CD4-positive, CD25-positive, alpha-beta regulatory T cell (primary cell): ENCODE data around the gene HMCN1. TPM values are rescaled to one million over a fixed set of nuclear protein-coding genes. Genes with fewer than 3 reads are reported as not detected.
"Not testable (repeated sequence)": the region's sequence is repeated elsewhere in the genome, so short reads cannot be mapped to it uniquely, and the experiment has no call there.

Experiments used
- ATAC-seq, 2 donors: fragments of 150-1000 bp; cut with Tn5 transposase; one replicate each; pipeline ENCODE4 v1.10.0; 2021; ENCODE audit warnings: low read depth in 2 of 2, moderate number of reproducible peaks in 2 of 2, moderate library complexity in 1 of 2
- DNase-seq, 3 donors: peaks; one replicate each; pipeline versions ENCODE4 v3.0.0 to v3.0.0-alpha.2; 2012 to 2022; ENCODE audit warnings: mixed read lengths in 1 of 3
- H3K27ac ChIP-seq: one replicate; pipeline ENCODE4 v1.7.0; 2013; ENCODE audit warnings: mild to moderate bottlenecking, low read length; ENCODE audit not compliant: insufficient read depth, poor library complexity, severe bottlenecking
- H3K27me3 ChIP-seq: one replicate; pipeline ENCODE4 v1.7.0; 2013; ENCODE audit warnings: low read length; ENCODE audit not compliant: control insufficient read depth, insufficient read depth
- H3K36me3 ChIP-seq: one replicate; pipeline ENCODE4 v1.7.0; 2013; ENCODE audit warnings: mild to moderate bottlenecking, low read length, moderate library complexity; ENCODE audit not compliant: control insufficient read depth, insufficient read depth
- H3K4me1 ChIP-seq: 2 replicates; pipeline ENCODE4 v1.7.0; 2013; ENCODE audit warnings: mild to moderate bottlenecking, low read length; ENCODE audit not compliant: insufficient read depth, control insufficient read depth, poor library complexity, severe bottlenecking
- H3K4me3 ChIP-seq: one replicate; pipeline ENCODE4 v1.7.0; 2013; ENCODE audit warnings: low read depth, mild to moderate bottlenecking, low read length, moderate library complexity
- H3K9me3 ChIP-seq, 2 experiments: 1 replicate in 1 of 2; 2 replicates in 1 of 2; pipeline ENCODE4 v1.7.0; 2013; ENCODE audit warnings: low read length in 2 of 2, mild to moderate bottlenecking in 1 of 2, moderate library complexity in 1 of 2; ENCODE audit not compliant: control insufficient read depth in 2 of 2
- H3K27ac Mint-ChIP-seq, 3 donors: one replicate each; pipeline ENCODE4 v1.8.0; 2020 to 2022; ENCODE audit warnings: mild to moderate bottlenecking in 3 of 3, mixed read lengths in 3 of 3, moderate library complexity in 2 of 3
- H3K27me3 Mint-ChIP-seq: one replicate; pipeline ENCODE4 v1.8.0; 2022; ENCODE audit warnings: mild to moderate bottlenecking, mixed read lengths
- H3K36me3 Mint-ChIP-seq: one replicate; pipeline ENCODE4 v1.8.0; 2020; ENCODE audit warnings: mixed read lengths
- H3K4me1 Mint-ChIP-seq, 4 donors: one replicate each; pipeline ENCODE4 v1.8.0; 2020 to 2022; ENCODE audit warnings: mixed read lengths in 4 of 4, mild to moderate bottlenecking in 1 of 4
- H3K4me3 Mint-ChIP-seq, 4 donors: one replicate each; pipeline ENCODE4 v1.8.0; 2020 to 2022; ENCODE audit warnings: mild to moderate bottlenecking in 4 of 4, mixed read lengths in 4 of 4, moderate library complexity in 3 of 4
- H3K9me3 Mint-ChIP-seq, 7 donors: one replicate each; pipeline ENCODE4 v1.8.0; 2020 to 2022; ENCODE audit warnings: mixed read lengths in 7 of 7, mild to moderate bottlenecking in 3 of 7, moderate library complexity in 2 of 7
- polyA plus RNA-seq, 4 donors: library from polyadenylated mRNA; unstranded; fragments of 300-500 nt; fragmentation: Illumina TruSeq; gene quantifications; one replicate each; pipeline ENCODE4 v1.2.3, GENCODE V29; 2021
- total RNA-seq: library from RNA; stranded (reverse); gene quantifications from one replicate; pipeline ENCODE4 v1.2.3, GENCODE V29; 2022

Gene HMCN1
- total and polyA plus RNA-seq, 5 donors from 2014 or later: 0.07 to 0.81 (median 0.58) TPM; not detected in 1

DNA sequence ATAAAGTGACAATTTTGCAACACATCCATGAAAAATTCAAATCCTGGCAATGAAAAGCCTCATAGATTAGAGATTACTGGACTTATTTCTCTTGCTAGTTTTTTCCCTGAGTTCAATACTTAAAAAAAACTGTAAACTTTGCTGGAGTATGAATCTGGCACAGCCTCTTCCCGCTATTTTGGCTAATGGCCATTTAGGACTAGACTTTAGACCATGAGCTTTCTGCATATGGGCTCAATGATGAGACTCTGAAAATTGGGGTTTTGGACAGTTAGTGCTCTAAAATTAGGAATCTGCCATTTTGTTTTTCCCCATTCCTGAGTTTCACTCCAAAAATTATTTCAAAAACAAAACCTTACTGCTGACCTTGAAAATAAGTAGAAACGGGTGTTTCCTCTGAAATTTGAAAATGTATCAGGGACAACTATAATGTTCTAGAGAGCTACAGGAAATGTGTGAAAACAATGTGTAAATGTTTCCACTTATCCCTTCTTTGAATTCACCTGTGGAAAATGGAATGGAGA lies 137.5 kb downstream of the HMCN1 start:
- Mint-ChIP-seq H3K4me3 (no peak overlapping the region), H3K27me3 (no peaks in the 10 kb centered on the region), H3K27ac (no peak overlapping the region), H3K9me3 (peaks cover 0 to 4% (median 0%) of the 10 kb centered on the region in 7 donors), H3K4me1 (no peaks in the 10 kb centered on the region), H3K36me3 (peaks cover 5% of the 10 kb centered on the region)
- Histone ChIP-seq H3K27me3 (no peaks in the 10 kb centered on the region), H3K4me3 (no peak overlapping the region), H3K9me3 (no peaks in the 10 kb centered on the region), H3K27ac (no peak overlapping the region), H3K36me3 (no peaks in the 10 kb centered on the region), H3K4me1 (no peaks in the 10 kb centered on the region)
- no peak for ATAC-seq
- no peak for DNase-seq

DNA sequence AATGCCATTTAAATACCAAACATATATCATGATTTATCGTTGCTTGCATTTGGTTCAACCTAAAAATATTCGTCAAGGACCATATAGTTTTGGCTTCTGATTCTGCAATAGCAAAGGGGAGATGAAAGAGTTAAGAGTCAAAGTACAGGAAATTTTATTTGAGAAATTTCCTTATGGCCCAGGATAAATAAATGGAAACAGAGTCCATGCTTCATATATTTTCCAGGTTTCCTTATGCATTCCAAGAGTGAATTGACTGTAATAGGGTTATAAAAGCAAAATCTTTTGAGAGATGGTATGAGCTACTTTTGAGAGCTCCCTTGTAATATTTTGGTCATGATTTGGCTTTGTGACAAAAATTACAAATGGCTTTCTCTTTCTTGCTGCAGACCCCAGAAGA lies 140.1 kb downstream of the HMCN1 start:
- Histone ChIP-seq H3K27me3 (no peaks in the 10 kb centered on the region), H3K27ac (no peak overlapping the region), H3K4me3 (no peak overlapping the region), H3K36me3 (no peaks in the 10 kb centered on the region), H3K9me3 (no peaks in the 10 kb centered on the region), H3K4me1 (no peaks in the 10 kb centered on the region)
- no peak for ATAC-seq
- Mint-ChIP-seq H3K4me1 (no peaks in the 10 kb centered on the region), H3K9me3 (peaks cover 0 to 4% (median 0%) of the 10 kb centered on the region in 7 donors), H3K36me3 (no peaks in the 10 kb centered on the region), H3K4me3 (no peak overlapping the region), H3K27me3 (no peaks in the 10 kb centered on the region), H3K27ac (no peak overlapping the region)
- no peak for DNase-seq

DNA sequence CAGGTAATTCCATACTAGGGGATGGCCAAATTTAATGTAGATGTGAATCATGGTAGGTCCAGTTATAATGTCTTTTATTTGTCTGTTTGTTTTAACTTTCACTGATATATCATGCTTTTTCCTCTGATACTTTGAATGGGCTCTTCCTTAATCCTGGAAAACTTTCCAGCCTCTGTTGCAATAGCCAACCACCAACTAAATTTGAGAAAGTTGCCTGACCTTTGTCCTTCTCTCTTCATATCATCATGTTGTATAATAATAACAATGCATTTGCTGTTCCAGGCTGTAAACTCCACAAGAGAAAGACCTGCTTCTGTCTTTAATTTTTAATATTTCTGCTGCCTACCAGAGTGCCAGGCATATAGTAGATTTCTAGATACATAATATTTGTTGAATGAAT lies 146.1 kb downstream of the HMCN1 start:
- H3K4me1 ChIP-seq: no peaks in the 10 kb centered on the region
- Mint-ChIP-seq H3K27me3 (no peaks in the 10 kb centered on the region), H3K27ac (no peak overlapping the region), H3K9me3 (peaks cover 0 to 6% (median 0%) of the 10 kb centered on the region in 7 donors), H3K4me1 (no peaks in the 10 kb centered on the region), H3K36me3 (no peaks in the 10 kb centered on the region), H3K4me3 (no peak overlapping the region)
- no peak overlapping the region for H3K4me3 ChIP-seq
- H3K27ac ChIP-seq: no peak overlapping the region
- ATAC-seq: no peak
- H3K9me3 ChIP-seq: no peaks in the 10 kb centered on the region
- H3K36me3 ChIP-seq: no peaks in the 10 kb centered on the region
- H3K27me3 ChIP-seq: peaks cover 2% of the 10 kb centered on the region
- no peak for DNase-seq

DNA sequence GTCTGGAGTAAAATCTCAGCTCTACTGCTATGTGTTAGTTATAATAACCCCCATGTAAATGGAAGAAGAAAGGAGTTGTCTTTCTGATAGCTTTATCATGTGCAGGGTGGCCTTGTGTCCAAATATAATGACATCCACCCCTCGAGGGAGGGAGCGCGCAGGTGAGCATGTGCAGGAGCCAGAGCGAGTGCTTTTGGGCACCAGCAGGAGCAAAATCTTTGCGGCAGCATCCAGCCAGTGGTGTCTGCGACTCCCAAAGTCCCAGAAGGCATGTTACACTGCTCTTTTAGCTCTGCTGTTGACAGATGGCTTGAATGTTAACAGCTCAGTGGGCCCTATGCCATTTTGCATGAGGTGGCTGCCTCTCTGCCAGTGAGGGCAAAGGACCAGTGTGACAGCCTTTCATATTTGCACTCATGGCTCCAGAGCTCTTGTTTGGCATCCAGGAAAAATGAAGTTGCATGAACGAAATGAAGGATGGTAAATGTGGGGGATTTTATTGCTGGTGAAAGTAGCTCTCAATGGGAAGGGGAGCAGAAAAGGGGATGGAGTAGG lies 146.7 kb downstream of the HMCN1 start:
- H3K36me3 Mint-ChIP-seq: no peaks in the 10 kb centered on the region
- H3K27me3 Mint-ChIP-seq: no peaks in the 10 kb centered on the region
- peaks cover 2% of the 10 kb centered on the region for H3K27me3 ChIP-seq
- ATAC-seq (no peak), DNase-seq (no peak)
- no peak overlapping the region for H3K4me3 Mint-ChIP-seq
- no peaks in the 10 kb centered on the region for H3K4me1 ChIP-seq
- no peaks in the 10 kb centered on the region for H3K36me3 ChIP-seq
- no peak overlapping the region for H3K4me3 ChIP-seq
- H3K27ac ChIP-seq: no peak overlapping the region
- H3K9me3 Mint-ChIP-seq: peaks cover 0 to 8% (median 0%) of the 10 kb centered on the region in 7 donors
- H3K4me1 Mint-ChIP-seq: no peaks in the 10 kb centered on the region
- no peak overlapping the region for H3K27ac Mint-ChIP-seq
- H3K9me3 ChIP-seq: no peaks in the 10 kb centered on the region

DNA sequence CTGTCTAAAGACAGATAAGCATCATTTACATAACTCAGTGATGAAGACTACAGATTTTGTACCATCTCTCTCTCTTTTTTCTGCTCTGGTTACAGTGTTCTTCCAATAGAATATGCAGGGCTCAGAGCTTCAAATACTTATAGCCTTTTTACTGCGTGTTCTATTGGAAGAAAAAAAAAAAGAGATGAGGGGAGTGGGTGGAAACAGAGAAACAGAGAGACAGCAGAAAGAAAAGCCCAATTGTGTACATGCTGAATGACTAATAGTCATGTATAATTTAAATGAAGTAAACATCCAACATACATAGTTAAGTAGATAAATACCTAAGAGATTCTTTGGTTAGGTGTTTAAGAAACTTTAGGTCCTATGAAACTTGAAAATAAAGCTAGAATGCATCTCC lies 151.9 kb downstream of the HMCN1 start:
- Mint-ChIP-seq H3K4me1 (no peaks in the 10 kb centered on the region), H3K27ac (no peak overlapping the region), H3K9me3 (peaks cover 0 to 5% (median 0%) of the 10 kb centered on the region in 7 donors), H3K36me3 (no peaks in the 10 kb centered on the region), H3K27me3 (peaks cover 4% of the 10 kb centered on the region), H3K4me3 (no peak overlapping the region)
- peaks cover 0 to 3% of the 10 kb centered on the region in 2 experiments for H3K9me3 ChIP-seq
- DNase-seq: no peak
- no peak for ATAC-seq
- no peaks in the 10 kb centered on the region for H3K27me3 ChIP-seq
- no peaks in the 10 kb centered on the region for H3K36me3 ChIP-seq
- no peak overlapping the region for H3K4me3 ChIP-seq
- H3K4me1 ChIP-seq: no peaks in the 10 kb centered on the region
- no peak overlapping the region for H3K27ac ChIP-seq

DNA sequence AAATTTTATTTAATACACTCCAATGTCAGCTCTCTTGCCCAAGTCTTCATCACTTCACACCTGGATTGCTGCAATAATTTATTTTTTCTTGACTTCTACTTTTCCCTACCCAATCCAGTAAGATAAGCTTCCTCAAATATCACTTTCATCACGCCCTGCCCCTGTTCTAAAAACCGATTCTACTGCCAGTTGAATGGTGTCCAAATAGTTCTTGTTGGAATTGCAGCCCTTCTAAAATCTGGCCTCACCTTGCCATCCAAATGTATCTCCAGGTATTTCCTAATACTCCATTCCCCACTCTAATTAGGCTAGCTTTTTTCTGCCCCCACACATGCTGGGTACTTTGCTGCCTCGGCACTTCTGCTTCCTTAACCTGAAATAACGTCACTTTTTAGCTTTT lies 152.5 kb downstream of the HMCN1 start:
- no peak overlapping the region for H3K27ac Mint-ChIP-seq
- ATAC-seq: no peak
- no peaks in the 10 kb centered on the region for H3K36me3 Mint-ChIP-seq

DNA sequence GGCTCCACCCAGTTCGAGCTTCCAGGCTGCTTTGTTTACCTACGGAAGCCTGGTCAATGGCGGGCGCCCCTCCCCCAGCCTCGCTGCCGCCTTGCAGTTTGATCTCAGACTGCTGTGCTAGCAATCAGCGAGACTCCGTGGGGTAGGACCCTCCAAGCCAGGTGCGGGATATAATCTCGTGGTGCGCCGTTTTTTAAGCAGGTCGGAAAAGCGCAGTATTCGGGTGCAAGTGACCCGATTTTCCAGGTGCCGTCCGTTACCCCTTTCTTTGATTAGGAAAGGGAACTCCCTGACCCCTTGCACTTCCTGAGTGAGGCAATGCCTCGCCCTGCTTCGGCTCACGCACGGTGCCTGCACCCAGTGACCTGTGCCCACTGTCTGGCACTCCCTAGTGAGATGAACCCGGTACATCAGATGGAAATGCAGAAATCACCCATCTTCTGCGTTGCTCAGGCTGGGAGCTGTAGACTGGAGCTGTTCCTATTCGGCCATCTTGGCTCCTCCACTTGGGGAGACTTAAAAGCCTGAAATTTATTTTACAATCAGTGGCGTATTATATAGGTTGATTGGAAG lies 158.7 kb downstream of the HMCN1 start:
- not testable (repeated sequence) for H3K4me1 ChIP-seq, H3K27ac Mint-ChIP-seq, ATAC-seq, H3K4me3 Mint-ChIP-seq, H3K27me3 ChIP-seq, H3K9me3 Mint-ChIP-seq, H3K9me3 ChIP-seq, DNase-seq, H3K36me3 Mint-ChIP-seq, H3K27ac ChIP-seq, H3K27me3 Mint-ChIP-seq, H3K4me1 Mint-ChIP-seq, H3K4me3 ChIP-seq, H3K36me3 ChIP-seq

More for the DNA sequence above, 152.5 kb downstream of the HMCN1 start:
- Histone ChIP-seq H3K4me1 (no peaks in the 10 kb centered on the region), H3K36me3 (no peaks in the 10 kb centered on the region), H3K27me3 (no peaks in the 10 kb centered on the region), H3K27ac (no peak overlapping the region), H3K4me3 (no peak overlapping the region), H3K9me3 (peaks cover 0 to 3% of the 10 kb centered on the region in 2 experiments)
- Mint-ChIP-seq H3K4me1 (no peaks in the 10 kb centered on the region), H3K9me3 (peaks cover 0 to 5% (median 0%) of the 10 kb centered on the region in 7 donors), H3K27me3 (peaks cover 4% of the 10 kb centered on the region), H3K4me3 (no peak overlapping the region)
- no peak for DNase-seq

DNA sequence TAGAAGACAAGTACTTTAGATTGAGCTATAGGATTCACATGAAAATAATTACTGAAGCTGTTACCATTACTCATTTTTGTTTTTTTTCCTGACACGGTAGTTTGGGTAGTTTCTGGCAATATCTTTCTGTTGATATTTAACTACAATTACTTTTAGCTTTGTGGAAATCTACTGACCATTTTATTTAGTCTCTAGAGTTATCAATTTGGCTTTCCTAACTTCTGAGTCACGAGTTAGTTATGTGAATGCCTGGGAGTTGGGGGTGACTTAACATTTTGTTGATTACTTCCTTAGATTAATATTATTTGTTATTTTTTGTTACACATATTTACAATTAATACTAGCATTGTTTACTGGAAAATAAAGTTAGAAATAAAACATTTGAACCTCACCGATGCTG lies 160.6 kb downstream of the HMCN1 start:
- H3K4me1 Mint-ChIP-seq: no peaks in the 10 kb centered on the region
- Histone ChIP-seq H3K27ac (no peak overlapping the region), H3K4me1 (no peaks in the 10 kb centered on the region), H3K27me3 (no peaks in the 10 kb centered on the region), H3K9me3 (no peaks in the 10 kb centered on the region), H3K4me3 (no peak overlapping the region), H3K36me3 (no peaks in the 10 kb centered on the region)
- H3K9me3 Mint-ChIP-seq: peaks cover 0 to 8% (median 0%) of the 10 kb centered on the region in 7 donors
- ATAC-seq (no peak), DNase-seq (no peak)
- no peak overlapping the region for H3K4me3 Mint-ChIP-seq
- H3K27me3 Mint-ChIP-seq: no peaks in the 10 kb centered on the region
- no peaks in the 10 kb centered on the region for H3K36me3 Mint-ChIP-seq
- H3K27ac Mint-ChIP-seq: no peak overlapping the region
